GM21526 (cell line): ENCODE results near the gene TGFBR3L.
A peak's percentile ranks its signal among the peaks of the same experiment; 100 is the strongest.
"Not testable (repeated sequence)": the region's sequence is repeated elsewhere in the genome, so short reads cannot be mapped to it uniquely, and the experiment has no call there.

Experiments used
- ATAC-seq: cut with Tn5 transposase; IDR thresholded peaks from one replicate; pipeline ENCODE4 v1.9.1; 2021; ENCODE audit warnings: moderate library complexity; ENCODE audit not compliant: unreplicated experiment, low FRiP score

The TGFBR3L gene

GRCh38 chr19:7916103-7916954 lies 1.7 kb downstream of the TGFBR3L start:
- no peak for ATAC-seq

GRCh38 chr19:7916955-7917266 lies 2.3 kb downstream of the TGFBR3L start:
- ATAC-seq, result no peak

- no peak for ATAC-seq
These were observed 2.8 kb downstream of the TGFBR3L start for GRCh38 chr19:7917267-7918061.

GRCh38 chr19:7918062-7918614 lies 3.5 kb downstream of the TGFBR3L start:
- ATAC-seq, result not testable (repeated sequence)

- no peak for ATAC-seq
These were observed 4.2 kb downstream of the TGFBR3L start for GRCh38 chr19:7918615-7919421.

- peak; percentile 39 for ATAC-seq
These were observed 5.2 kb downstream of the TGFBR3L start, which contains the start of gene SNAPC2 for GRCh38 chr19:7919610-7920518. SNAPC2 (plus strand) TSS chr19:7920338; CDS start chr19:7920367, 29 bp downstream.

- peak; percentile 9 for ATAC-seq
These were observed 6.1 kb downstream of the TGFBR3L start for GRCh38 chr19:7920519-7921301.

GRCh38 chr19:7921302-7921966 lies 6.8 kb downstream of the TGFBR3L start:
- peak; percentile 1 for ATAC-seq

- no peak for ATAC-seq
These were observed 7.6 kb downstream of the TGFBR3L start for GRCh38 chr19:7921967-7922835.

GRCh38 chr19:7922836-7923195 lies 8.2 kb downstream of the TGFBR3L start:
- no peak for ATAC-seq

GRCh38 chr19:7923295-7924191 lies 8.9 kb downstream of the TGFBR3L start:
- ATAC-seq, result no peak

- ATAC-seq, result no peak
These were observed 9.6 kb downstream of the TGFBR3L start for GRCh38 chr19:7924241-7924640.

GRCh38 chr19:7924651-7925170 lies 10.1 kb downstream of the TGFBR3L start:
- ATAC-seq, result no peak

- ATAC-seq, result no peak
These were observed 10.7 kb downstream of the TGFBR3L start for GRCh38 chr19:7925171-7925851.

GRCh38 chr19:7926021-7926726 lies 11.5 kb downstream of the TGFBR3L start, which contains the start of gene CTXN1:
CTXN1 (minus strand) TSS chr19:7926135; CDS start chr19:7925538, 597 bp downstream.
- no peak for ATAC-seq
